H9 (cell line): ENCODE data around the gene GRIK4. TPM values are rescaled to one million over a fixed set of nuclear protein-coding genes. Genes with fewer than 3 reads are reported as not detected.

Source experiments
- DNase-seq: peaks from one replicate; pipeline ENCODE4 v3.0.0-alpha.2; 2017
- H2AFZ ChIP-seq: one replicate; pipeline ENCODE4 v1.6.1; 2013; ENCODE audit warnings: mild to moderate bottlenecking, low read length, control low read depth, moderate library complexity
- H2AK5ac ChIP-seq: 2 replicates; pipeline ENCODE4 v1.6.1; 2013; ENCODE audit warnings: low read length, control low read depth, mixed read lengths; ENCODE audit not compliant: insufficient read length
- H2BK120ac ChIP-seq: one replicate; pipeline ENCODE4 v1.6.1; 2013; ENCODE audit warnings: low read depth, mild to moderate bottlenecking, low read length, control low read depth, inconsistent platforms; ENCODE audit not compliant: poor library complexity, severe bottlenecking
- H2BK12ac ChIP-seq: 2 replicates; pipeline ENCODE4 v1.6.1; 2013; ENCODE audit warnings: low read length, control low read depth, mixed read lengths, low read depth; ENCODE audit not compliant: insufficient read length
- H2BK15ac ChIP-seq: 2 replicates; pipeline ENCODE4 v1.6.1; 2013; ENCODE audit warnings: low read depth, low read length, control low read depth
- H2BK20ac ChIP-seq: one replicate; pipeline ENCODE4 v1.6.1; 2013; ENCODE audit warnings: low read depth, mild to moderate bottlenecking, low read length, control low read depth, inconsistent platforms; ENCODE audit not compliant: poor library complexity, severe bottlenecking
- H2BK5ac ChIP-seq: 2 replicates; pipeline ENCODE4 v1.6.1; 2013; ENCODE audit warnings: low read length, control low read depth, mixed read lengths; ENCODE audit not compliant: insufficient read length
- H3K14ac ChIP-seq: 2 replicates; pipeline ENCODE4 v1.6.1; 2013; ENCODE audit warnings: low read length, control low read depth; ENCODE audit not compliant: insufficient read depth
- H3K18ac ChIP-seq: 2 replicates; pipeline ENCODE4 v1.6.1; 2013; ENCODE audit warnings: low read depth, mild to moderate bottlenecking, mixed read lengths, low read length, control low read depth; ENCODE audit not compliant: insufficient read length
- H3K23ac ChIP-seq: 2 replicates; pipeline ENCODE4 v1.6.1; 2013; ENCODE audit warnings: low read length, control low read depth, mixed read lengths, low read depth; ENCODE audit not compliant: insufficient read length
- H3K23me2 ChIP-seq: 2 replicates; pipeline ENCODE4 v1.6.1; 2013; ENCODE audit warnings: low read depth, mild to moderate bottlenecking, mixed read lengths, low read length, control low read depth; ENCODE audit not compliant: insufficient read length, poor library complexity, severe bottlenecking
- H3K27ac ChIP-seq: 2 replicates; pipeline ENCODE4 v1.5.1; 2013; ENCODE audit warnings: low read length, control low read depth, mixed read lengths, low read depth; ENCODE audit not compliant: insufficient read length
- H3K27me3 ChIP-seq: 2 replicates; pipeline ENCODE4 v1.6.1; 2013; ENCODE audit warnings: low read length, control low read depth, inconsistent platforms; ENCODE audit not compliant: insufficient read depth
- H3K4ac ChIP-seq: 2 replicates; pipeline ENCODE4 v1.6.1; 2013; ENCODE audit warnings: low read depth, mild to moderate bottlenecking, control low read depth, inconsistent platforms, low read length, moderate library complexity
- H3K4me1 ChIP-seq: 2 replicates; pipeline ENCODE4 v1.6.1; 2013; ENCODE audit warnings: low read length, control low read depth, inconsistent platforms; ENCODE audit not compliant: insufficient read depth
- H3K4me2 ChIP-seq: 2 replicates; pipeline ENCODE4 v1.6.1; 2013; ENCODE audit warnings: low read length, control low read depth, mixed read lengths; ENCODE audit not compliant: insufficient read length, insufficient read depth
- H3K56ac ChIP-seq: 2 replicates; pipeline ENCODE4 v1.6.1; 2013; ENCODE audit warnings: low read depth, mild to moderate bottlenecking, mixed read lengths, low read length, control low read depth; ENCODE audit not compliant: insufficient read length
- H3K79me1 ChIP-seq: 2 replicates; pipeline ENCODE4 v1.6.1; 2013; ENCODE audit warnings: low read depth, mild to moderate bottlenecking, moderate library complexity, low read length, control low read depth, inconsistent platforms; ENCODE audit not compliant: insufficient read depth, poor library complexity, severe bottlenecking
- H3K79me2 ChIP-seq: 2 replicates; pipeline ENCODE4 v1.6.1; 2013; ENCODE audit warnings: low read length, control low read depth, inconsistent platforms; ENCODE audit not compliant: insufficient read depth
- H3K9ac ChIP-seq: 2 replicates; pipeline ENCODE4 v1.6.1; 2013; ENCODE audit warnings: low read length, control low read depth, mixed read lengths; ENCODE audit not compliant: insufficient read length; ENCODE audit errors: extremely low read depth
- H3K9me3 ChIP-seq: one replicate; pipeline ENCODE4 v1.6.1; 2013; ENCODE audit warnings: low read depth, low read length, inconsistent platforms; ENCODE audit not compliant: control insufficient read depth
- H3T11ph ChIP-seq: one replicate; pipeline ENCODE4 v1.6.1; 2013; ENCODE audit warnings: mild to moderate bottlenecking, low read length, control low read depth, inconsistent platforms
- H4K20me1 ChIP-seq: one replicate; pipeline ENCODE4 v1.6.1; 2013; ENCODE audit not compliant: control insufficient read depth, insufficient read length, insufficient read depth
- H4K5ac ChIP-seq: 2 replicates; pipeline ENCODE4 v1.6.1; 2013; ENCODE audit warnings: low read depth, mild to moderate bottlenecking, mixed read lengths, low read length, control low read depth; ENCODE audit not compliant: insufficient read length
- H4K8ac ChIP-seq: replicated peaks from 2 replicates; pipeline ENCODE4 v1.6.1; 2013; ENCODE audit warnings: low read length, control low read depth, mixed read lengths, low read depth; ENCODE audit not compliant: insufficient read length
- H4K91ac ChIP-seq: 2 replicates; pipeline ENCODE4 v1.6.1; 2013; ENCODE audit warnings: low read depth, mild to moderate bottlenecking, moderate library complexity, mixed read lengths, low read length, control low read depth; ENCODE audit not compliant: insufficient read length
- H3K27ac Mint-ChIP-seq, 3 experiments: 2 replicates in 2 of 3; 3 replicates in 1 of 3; pipeline ENCODE4 v1.8.0; 2020 to 2021; ENCODE audit warnings: mixed read lengths in 3 of 3, mild to moderate bottlenecking in 1 of 3, moderate library complexity in 1 of 3
- H3K27me3 Mint-ChIP-seq: 2 replicates; pipeline ENCODE4 v1.8.0; 2021; ENCODE audit warnings: low read depth, mild to moderate bottlenecking, moderate library complexity, mixed read lengths
- H3K36me3 Mint-ChIP-seq, 3 experiments: 2 replicates in 2 of 3; 3 replicates in 1 of 3; pipeline ENCODE4 v1.8.0; 2020 to 2021; ENCODE audit warnings: low read depth in 3 of 3, mixed read lengths in 3 of 3; ENCODE audit not compliant: insufficient read depth in 1 of 3
- H3K4me1 Mint-ChIP-seq, 2 experiments: 2 replicates each; pipeline ENCODE4 v1.8.0; 2020; ENCODE audit warnings: mixed read lengths in 2 of 2
- H3K4me3 Mint-ChIP-seq, 2 experiments: 2 replicates in 1 of 2; 3 replicates in 1 of 2; pipeline ENCODE4 v1.8.0; 2020 to 2021; ENCODE audit warnings: mild to moderate bottlenecking in 2 of 2, mixed read lengths in 2 of 2, moderate library complexity in 1 of 2
- H3K9me3 Mint-ChIP-seq, 2 experiments: 2 replicates in 1 of 2; 3 replicates in 1 of 2; pipeline ENCODE4 v1.8.0; 2020; ENCODE audit warnings: mild to moderate bottlenecking in 2 of 2, mixed read lengths in 2 of 2, moderate library complexity in 1 of 2
- CTCF ChIP-seq: fragments of 200-600 bp; sonication (generic); conservative IDR thresholded peaks from 3 replicates; pipeline ENCODE4 v1.8.0; 2021; ENCODE audit warnings: antibody characterized with exemption, mild to moderate bottlenecking
- WGBS: extraction: QIAGEN DNeasy Blood & Tissue Kit; methylation state at CpG from one replicate; pipeline ENCODE4 v1.1.7; 2013; ENCODE audit warnings: missing lambda C conversion rate, low lambda C conversion rate, mixed read lengths; ENCODE audit not compliant: insufficient read length; ENCODE audit errors: extremely low coverage; 5-methylcytosine and 5-hydroxymethylcytosine counted together
- total RNA-seq: library from RNA; stranded (reverse); gene quantifications from 2 replicates; pipeline ENCODE4 v1.2.1, GENCODE V29; 2021

GRIK4 gene
- total RNA-seq, 1 experiment from 2014 or later = 2.3 TPM

DNA sequence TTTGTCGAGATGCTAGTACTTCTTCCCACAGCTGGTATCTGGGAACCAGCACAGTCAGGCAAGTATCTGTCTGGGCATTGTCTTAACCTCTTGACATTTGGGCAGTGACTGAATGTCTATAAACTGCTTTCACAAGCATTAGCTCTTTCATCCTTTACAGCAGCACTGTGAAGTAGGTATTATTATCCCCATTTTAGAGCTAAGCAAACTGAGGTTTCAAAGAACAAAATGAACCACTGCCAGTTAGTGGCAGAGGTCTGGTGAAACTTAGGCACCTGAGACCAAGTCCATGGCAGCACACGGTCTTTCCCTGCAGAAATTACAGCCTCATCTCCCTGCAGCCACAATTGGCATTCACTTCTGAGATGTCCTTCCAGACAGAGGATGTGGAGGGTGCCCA is 401.4 kb downstream of the GRIK4 start:
- Mint-ChIP-seq H3K4me3 (no peak overlapping the region), H3K36me3 (no peaks in the 10 kb centered on the region; a peak in 1 of 7 replicates), H3K27me3 (peaks cover 3% of the 10 kb centered on the region), H3K9me3 (no peaks in the 10 kb centered on the region; a peak in 1 of 5 replicates), H3K4me1 (peaks cover 14 to 17% of the 10 kb centered on the region in 2 experiments), H3K27ac (no peak overlapping the region)
- Histone ChIP-seq H2BK15ac (no peak overlapping the region), H3K23me2 (no peaks in the 10 kb centered on the region), H3K4me1 (no peaks in the 10 kb centered on the region), H2BK5ac (no peak overlapping the region), H3K23ac (no peak overlapping the region), H3T11ph (no peak overlapping the region), H3K56ac (no peak overlapping the region), H4K8ac (no peak overlapping the region), H2BK20ac (no peak overlapping the region), H3K9me3 (no peaks in the 10 kb centered on the region), H3K27ac (no peak overlapping the region), H4K5ac (no peak overlapping the region), H4K20me1 (no peaks in the 10 kb centered on the region), H3K79me2 (no peaks in the 10 kb centered on the region), H4K91ac (no peak overlapping the region), H2AK5ac (no peak overlapping the region), H2BK12ac (no peak overlapping the region), H3K14ac (no peak overlapping the region), H3K18ac (no peak overlapping the region), H3K9ac (no peak overlapping the region), H2BK120ac (no peak overlapping the region), H3K27me3 (no peaks in the 10 kb centered on the region), H3K4me2 (no peak overlapping the region), H2AFZ (no peak overlapping the region), H3K79me1 (no peaks in the 10 kb centered on the region), H3K4ac (no peak overlapping the region)
- no CpG with 5 or more reads among the region's 2 CpGs for WGBS
- no peak for DNase-seq
- TF ChIP-seq CTCF = no peak
